ENCODE measurements around the gene BRINP1.

Gene BRINP1

DNA sequence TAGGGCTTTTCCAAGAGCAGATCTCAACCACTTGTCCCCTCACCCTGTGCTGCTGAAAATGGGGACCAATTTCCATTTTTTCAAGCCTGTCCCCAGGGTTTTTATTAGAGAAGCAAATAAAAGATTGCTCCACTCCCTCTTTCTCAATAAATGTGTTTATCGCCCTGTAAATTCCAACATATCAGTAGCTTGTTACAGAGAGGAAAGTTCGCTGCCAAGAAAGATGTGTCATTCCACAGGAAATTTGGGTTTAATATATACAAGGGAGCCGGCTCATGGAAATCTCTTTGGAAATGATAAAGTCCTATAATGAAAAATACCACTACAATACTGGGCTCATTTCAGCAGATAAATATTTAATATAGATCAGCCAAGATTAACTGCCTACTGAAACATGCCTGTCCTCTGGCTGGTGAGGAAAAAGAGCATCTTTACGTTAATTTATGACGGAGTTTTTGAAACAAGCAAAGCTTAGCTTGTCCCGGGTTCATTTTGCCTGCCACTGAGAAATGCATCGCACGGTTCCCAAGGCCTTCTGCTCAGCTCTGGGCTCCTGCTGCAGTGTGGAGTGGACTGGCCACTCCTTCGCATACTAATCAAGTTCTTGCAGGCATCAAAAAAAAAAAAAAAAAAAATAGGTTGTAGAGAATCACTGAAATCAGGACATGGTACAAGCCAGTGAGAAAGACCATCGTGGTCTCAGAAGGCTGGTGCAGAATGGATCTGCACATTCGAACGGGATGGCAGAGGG, 84.5 kb downstream of the BRINP1 start:
- no peak for TF ChIP-seq CTCF (IDR thresholded peaks at IDR 0.05)

DNA sequence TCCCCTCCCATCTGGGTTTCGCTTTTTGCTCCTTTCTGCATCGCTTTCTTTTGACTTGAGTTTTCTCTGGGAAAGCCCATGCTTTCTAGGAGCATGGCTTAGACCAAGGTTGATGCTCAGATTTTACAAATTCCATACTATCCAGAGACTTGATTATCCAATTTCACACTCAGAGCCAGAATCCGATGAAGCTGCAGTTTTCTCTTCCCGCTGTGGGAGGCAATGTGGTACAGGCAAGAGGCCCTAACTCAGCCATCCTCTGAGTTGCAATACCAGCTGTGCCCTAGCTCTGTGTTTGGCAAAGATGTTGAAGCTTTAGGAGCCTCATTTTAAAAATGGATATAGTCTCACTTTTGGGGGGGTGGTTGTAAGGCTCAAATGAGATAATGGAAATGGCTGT, 85.1 kb downstream of the BRINP1 start:
- TF ChIP-seq CTCF (IDR thresholded peaks at IDR 0.05) = no peak

GRCh38 chr9:119283078-119283794, 86.0 kb downstream of the BRINP1 start:
- no peak for TF ChIP-seq CTCF (IDR thresholded peaks at IDR 0.05)

DNA sequence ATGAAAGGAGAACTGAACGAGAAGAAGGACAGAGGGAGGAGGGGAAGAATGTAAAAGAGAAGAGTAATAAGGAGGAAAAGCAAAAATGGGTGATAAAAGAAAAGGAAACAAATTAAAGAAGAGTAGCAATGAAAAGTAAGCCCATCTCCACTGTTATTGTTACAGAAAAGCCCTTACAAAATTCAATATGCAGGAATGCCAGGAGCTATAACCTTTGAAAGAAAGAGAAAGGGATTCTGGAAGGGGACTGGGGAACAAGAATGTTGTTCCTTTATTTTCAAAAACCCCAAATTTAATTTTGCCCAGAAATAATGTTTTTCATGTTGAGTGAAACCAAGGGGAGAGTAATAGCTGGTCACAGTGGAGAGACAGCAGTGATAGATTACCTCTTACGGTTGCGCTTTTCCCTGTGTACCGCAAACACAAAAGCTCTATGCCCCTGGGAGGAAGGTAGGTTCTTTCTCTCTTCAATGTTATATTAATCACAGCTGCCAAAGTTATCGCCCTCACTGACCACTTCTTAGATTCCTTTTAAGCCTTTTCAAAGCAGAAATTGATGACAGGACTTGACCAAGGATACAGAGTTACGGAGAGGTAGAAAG, 86.7 kb downstream of the BRINP1 start:
- no peak for TF ChIP-seq CTCF (IDR thresholded peaks at IDR 0.05)

- no peak for TF ChIP-seq CTCF (IDR thresholded peaks at IDR 0.05)
These were observed 88.3 kb downstream of the BRINP1 start for GRCh38 chr9:119280740-119281485.

DNA sequence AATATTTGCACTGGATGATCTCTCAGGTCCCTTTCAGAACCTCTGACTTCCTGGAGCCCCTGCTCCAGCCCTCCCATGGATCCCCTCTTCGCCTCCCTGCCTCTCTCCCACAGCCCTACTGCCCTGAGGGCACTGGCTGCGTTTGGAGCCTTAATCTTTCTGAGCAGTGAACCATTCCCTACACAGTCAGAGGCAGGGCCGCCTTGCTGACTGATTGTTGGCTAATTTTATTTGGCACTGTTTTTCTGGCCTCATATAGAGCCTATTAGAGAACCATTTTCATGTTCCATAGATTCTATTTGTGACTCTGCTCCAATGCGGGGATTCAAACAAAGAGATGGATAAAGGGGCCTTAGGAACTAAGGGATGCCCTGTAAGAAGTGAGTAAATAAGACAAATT, 91.1 kb downstream of the BRINP1 start:
- no peak for TF ChIP-seq CTCF (IDR thresholded peaks at IDR 0.05)

DNA sequence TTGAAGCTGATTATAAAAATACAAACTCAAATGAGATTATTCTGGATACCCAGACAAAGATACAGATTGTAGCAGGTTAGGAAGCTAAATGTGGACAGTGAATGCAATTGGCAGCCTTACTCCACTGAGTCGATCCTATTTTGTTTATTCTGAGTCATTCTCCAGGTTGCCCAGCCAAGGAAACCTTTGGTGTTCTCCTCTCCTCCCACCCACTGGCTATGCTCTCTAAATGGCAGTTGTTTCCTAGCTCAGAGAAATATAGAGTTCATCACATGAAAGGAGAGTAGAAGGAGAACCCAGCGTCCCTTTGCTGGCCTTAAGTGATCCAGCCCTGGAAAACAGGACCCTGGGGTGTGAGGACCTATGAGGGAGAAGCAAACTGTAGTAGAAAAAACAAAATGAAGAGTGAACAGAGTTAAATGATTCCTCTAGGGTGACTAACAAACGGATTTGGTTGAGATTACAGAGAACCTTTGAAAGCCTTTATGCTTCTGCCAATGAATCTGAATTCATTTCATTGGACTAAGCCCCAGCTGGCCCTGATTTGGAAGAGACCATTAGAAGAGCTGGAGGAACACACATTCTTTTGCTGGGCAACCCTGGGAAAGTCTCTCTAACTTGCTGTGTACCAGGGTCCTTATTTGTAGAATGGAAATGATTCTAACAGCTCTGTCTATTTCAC, 95.1 kb downstream of the BRINP1 start:
- no peak for TF ChIP-seq CTCF (IDR thresholded peaks at IDR 0.05)

All from LNCAP (cell line).